MM.1S (cell line): ENCODE measurements around the gene PRKCA.
"Not testable (repeated sequence)": the region's sequence is repeated elsewhere in the genome, so short reads cannot be mapped to it uniquely, and the experiment has no call there.

Experiments
- DNase-seq: peaks from one replicate; pipeline ENCODE4 v3.0.0-alpha.2; 2015
- H2AFZ ChIP-seq: fragments of 300-600 bp; sonication (generic); 2 replicates; pipeline ENCODE4 v1.6.0; 2016; ENCODE audit warnings: antibody characterized with exemption, low read length
- H3F3A ChIP-seq: fragments of 300-600 bp; sonication (generic); 2 replicates; pipeline ENCODE4 v1.6.1; 2016; ENCODE audit warnings: mild to moderate bottlenecking, antibody characterized with exemption, low read length, moderate library complexity, mixed read lengths; ENCODE audit not compliant: insufficient read depth
- H3K27ac ChIP-seq: fragments of 300-600 bp; sonication (generic); 2 replicates; pipeline ENCODE4 v1.5.1; 2016; ENCODE audit warnings: mild to moderate bottlenecking, low read length
- H3K27me3 ChIP-seq: fragments of 300-600 bp; sonication (generic); replicated peaks from 2 replicates; pipeline ENCODE4 v1.6.0; 2016; ENCODE audit warnings: low read length; ENCODE audit not compliant: insufficient read depth
- H3K36me3 ChIP-seq: fragments of 300-600 bp; sonication (generic); replicated peaks from 2 replicates; pipeline ENCODE4 v1.6.1; 2016; ENCODE audit warnings: mild to moderate bottlenecking, low read length, mixed read lengths; ENCODE audit not compliant: insufficient read depth
- H3K4me1 ChIP-seq: fragments of 300-600 bp; sonication (generic); 2 replicates; pipeline ENCODE4 v1.6.1; 2016; ENCODE audit warnings: low read length, mixed read lengths
- H3K4me2 ChIP-seq: fragments of 300-600 bp; sonication (generic); 2 replicates; pipeline ENCODE4 v1.6.0; 2016; ENCODE audit warnings: low read depth, low read length
- H3K4me3 ChIP-seq: fragments of 300-600 bp; sonication (generic); 2 replicates; pipeline ENCODE4 v1.5.1; 2016; ENCODE audit warnings: low read length, mixed read lengths
- H3K79me2 ChIP-seq: fragments of 300-600 bp; sonication (generic); 2 replicates; pipeline ENCODE4 v1.6.1; 2016; ENCODE audit warnings: mixed run types, low read length, mixed read lengths
- H3K9ac ChIP-seq: fragments of 300-600 bp; sonication (generic); 2 replicates; pipeline ENCODE4 v1.6.1; 2016; ENCODE audit warnings: low read length, mixed read lengths
- H3K9me2 ChIP-seq: fragments of 300-600 bp; sonication (generic); replicated peaks from 2 replicates; pipeline ENCODE4 v1.6.1; 2016; ENCODE audit warnings: mild to moderate bottlenecking, low read length, mixed read lengths; ENCODE audit not compliant: insufficient read depth
- H3K9me3 ChIP-seq: fragments of 300-600 bp; sonication (generic); replicated peaks from 2 replicates; pipeline ENCODE4 v1.6.1; 2016; ENCODE audit warnings: mild to moderate bottlenecking, low read length, mixed read lengths; ENCODE audit not compliant: insufficient read depth
- H4K20me1 ChIP-seq: fragments of 300-600 bp; sonication (generic); 2 replicates; pipeline ENCODE4 v1.6.1; 2016; ENCODE audit warnings: mild to moderate bottlenecking, low read length, moderate library complexity, mixed read lengths; ENCODE audit not compliant: insufficient read depth
- EZH2 ChIP-seq: fragments of 300-600 bp; sonication (generic); optimal IDR thresholded peaks from 2 replicates; pipeline ENCODE3; 2017; ENCODE audit warnings: low read depth, mild to moderate bottlenecking, antibody characterized with exemption, low read length, mixed read lengths
- EZH2phosphoT487 ChIP-seq: fragments of 300-600 bp; sonication (generic); IDR thresholded peaks from 2 replicates; pipeline ENCODE4 v1.6.1; 2018; ENCODE audit warnings: antibody characterized with exemption, low read length
- TF ChIP-seq, protein P1 (sequence below): fragments of 300-600 bp; sonication (generic); IDR thresholded peaks from 2 replicates; pipeline ENCODE4 v1.5.1; 2016; ENCODE audit warnings: antibody characterized with exemption, low read length, mixed read lengths

PRKCA gene

DNA sequence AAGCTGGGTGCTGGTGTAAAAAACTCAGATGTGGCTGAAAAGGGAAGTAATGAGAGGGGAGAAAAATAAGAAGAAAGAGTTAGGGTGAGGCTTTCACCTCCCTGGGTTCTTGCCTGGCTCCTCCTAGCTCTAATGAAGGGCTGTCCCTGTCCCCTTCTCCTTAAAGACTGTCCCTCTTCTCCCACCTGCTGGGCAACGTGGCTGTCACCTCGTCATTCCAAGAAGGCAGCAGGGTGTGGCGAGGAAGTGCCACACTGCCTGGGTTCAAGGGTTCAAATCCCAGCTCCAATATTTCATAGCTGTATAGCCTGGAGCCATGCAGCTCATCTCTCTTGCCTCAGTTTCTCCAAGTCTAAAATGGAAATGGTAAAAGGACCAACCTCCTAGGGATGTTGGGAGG is 410.0 kb downstream of the PRKCA start:
- Histone ChIP-seq H3K27ac (no peak overlapping the region), H3K4me1 (no peaks in the 10 kb centered on the region)
- no peak for TF ChIP-seq EZH2phosphoT487
- TF ChIP-seq, protein P1, sequence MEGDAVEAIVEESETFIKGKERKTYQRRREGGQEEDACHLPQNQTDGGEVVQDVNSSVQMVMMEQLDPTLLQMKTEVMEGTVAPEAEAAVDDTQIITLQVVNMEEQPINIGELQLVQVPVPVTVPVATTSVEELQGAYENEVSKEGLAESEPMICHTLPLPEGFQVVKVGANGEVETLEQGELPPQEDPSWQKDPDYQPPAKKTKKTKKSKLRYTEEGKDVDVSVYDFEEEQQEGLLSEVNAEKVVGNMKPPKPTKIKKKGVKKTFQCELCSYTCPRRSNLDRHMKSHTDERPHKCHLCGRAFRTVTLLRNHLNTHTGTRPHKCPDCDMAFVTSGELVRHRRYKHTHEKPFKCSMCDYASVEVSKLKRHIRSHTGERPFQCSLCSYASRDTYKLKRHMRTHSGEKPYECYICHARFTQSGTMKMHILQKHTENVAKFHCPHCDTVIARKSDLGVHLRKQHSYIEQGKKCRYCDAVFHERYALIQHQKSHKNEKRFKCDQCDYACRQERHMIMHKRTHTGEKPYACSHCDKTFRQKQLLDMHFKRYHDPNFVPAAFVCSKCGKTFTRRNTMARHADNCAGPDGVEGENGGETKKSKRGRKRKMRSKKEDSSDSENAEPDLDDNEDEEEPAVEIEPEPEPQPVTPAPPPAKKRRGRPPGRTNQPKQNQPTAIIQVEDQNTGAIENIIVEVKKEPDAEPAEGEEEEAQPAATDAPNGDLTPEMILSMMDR: no peak
- no peak for TF ChIP-seq EZH2

DNA sequence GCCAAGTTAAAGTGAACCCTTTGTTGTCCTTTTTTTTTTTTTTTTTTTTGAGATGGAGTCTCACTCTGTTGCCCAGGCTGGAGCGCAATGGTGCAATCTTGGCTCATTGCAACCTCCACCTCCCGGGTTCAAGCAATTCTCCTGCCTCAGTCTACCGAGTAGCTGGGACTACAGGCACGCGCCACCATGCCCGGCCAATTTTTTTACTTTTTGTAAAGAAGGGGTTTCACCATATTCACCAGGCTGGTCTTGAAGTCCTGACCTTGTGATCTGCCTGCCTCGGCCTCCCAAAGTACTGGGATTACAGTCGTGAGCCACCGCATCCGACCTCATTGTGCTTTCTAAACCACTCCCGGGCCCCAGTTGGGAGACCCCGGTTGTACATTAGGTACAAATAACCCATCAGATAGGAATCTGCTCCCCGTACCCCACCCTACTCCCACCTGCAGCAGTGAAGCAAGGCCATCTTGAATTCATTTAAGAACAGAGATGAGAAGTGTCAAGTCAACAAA is 410.7 kb downstream of the PRKCA start:
- not testable (repeated sequence) for H4K20me1 ChIP-seq, H3K27ac ChIP-seq, H3K79me2 ChIP-seq, H3K27me3 ChIP-seq, H3K9me2 ChIP-seq, DNase-seq, H3K9ac ChIP-seq, H3K4me3 ChIP-seq, H3K9me3 ChIP-seq, H3K36me3 ChIP-seq, H3K4me2 ChIP-seq, H3K4me1 ChIP-seq, H2AFZ ChIP-seq, H3F3A ChIP-seq

More for the DNA sequence above, 410.0 kb downstream of the PRKCA start:
- Histone ChIP-seq H4K20me1 (no peaks in the 10 kb centered on the region), H3K79me2 (no peaks in the 10 kb centered on the region), H3K36me3 (no peaks in the 10 kb centered on the region), H3K4me3 (no peak overlapping the region), H3F3A (no peaks in the 10 kb centered on the region), H3K9me2 (no peaks in the 10 kb centered on the region), H3K9ac (no peak overlapping the region), H3K4me2 (no peak overlapping the region), H3K9me3 (no peaks in the 10 kb centered on the region), H2AFZ (no peak overlapping the region), H3K27me3 (no peaks in the 10 kb centered on the region)
- DNase-seq: no peak

DNA sequence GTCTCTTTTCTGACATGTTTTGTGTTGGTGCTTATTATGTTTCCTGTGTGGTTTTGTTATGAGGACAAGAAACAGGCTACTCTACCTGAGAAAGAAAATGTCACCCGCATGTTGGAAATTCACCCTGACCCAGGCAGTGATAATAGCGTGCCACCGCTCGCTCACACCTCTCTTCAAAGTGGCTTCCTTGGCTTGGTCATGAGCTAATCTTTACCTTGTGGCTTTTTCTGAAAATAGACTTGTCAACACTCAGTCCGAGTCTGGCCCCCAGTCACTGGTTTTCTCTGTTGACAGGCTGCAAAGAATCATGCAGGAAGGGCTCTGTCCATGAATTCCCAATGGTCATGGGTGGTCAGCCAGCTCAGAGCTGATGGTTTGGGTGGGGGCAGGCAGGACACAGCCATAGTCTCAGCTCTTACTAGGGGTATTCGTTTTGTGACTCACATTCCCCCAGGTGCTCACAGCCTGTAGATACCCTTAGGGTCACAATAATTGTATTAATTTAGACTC is 411.2 kb downstream of the PRKCA start:
- no peaks in the 10 kb centered on the region for H3K9me3 ChIP-seq
- H3K79me2 ChIP-seq: no peaks in the 10 kb centered on the region
- H3K27me3 ChIP-seq: no peaks in the 10 kb centered on the region
- H3F3A ChIP-seq: no peaks in the 10 kb centered on the region
- no peak overlapping the region for H3K27ac ChIP-seq
- H3K36me3 ChIP-seq: no peaks in the 10 kb centered on the region
- H3K9ac ChIP-seq: no peak overlapping the region
- no peaks in the 10 kb centered on the region for H4K20me1 ChIP-seq
- TF ChIP-seq EZH2phosphoT487 (no peak), EZH2 (no peak)
- TF ChIP-seq, protein P1: no peak
- no peaks in the 10 kb centered on the region for H3K4me1 ChIP-seq
- no peak overlapping the region for H3K4me2 ChIP-seq
- H3K9me2 ChIP-seq: no peaks in the 10 kb centered on the region
- no peak for DNase-seq
- no peak overlapping the region for H3K4me3 ChIP-seq
- H2AFZ ChIP-seq: no peak overlapping the region

DNA sequence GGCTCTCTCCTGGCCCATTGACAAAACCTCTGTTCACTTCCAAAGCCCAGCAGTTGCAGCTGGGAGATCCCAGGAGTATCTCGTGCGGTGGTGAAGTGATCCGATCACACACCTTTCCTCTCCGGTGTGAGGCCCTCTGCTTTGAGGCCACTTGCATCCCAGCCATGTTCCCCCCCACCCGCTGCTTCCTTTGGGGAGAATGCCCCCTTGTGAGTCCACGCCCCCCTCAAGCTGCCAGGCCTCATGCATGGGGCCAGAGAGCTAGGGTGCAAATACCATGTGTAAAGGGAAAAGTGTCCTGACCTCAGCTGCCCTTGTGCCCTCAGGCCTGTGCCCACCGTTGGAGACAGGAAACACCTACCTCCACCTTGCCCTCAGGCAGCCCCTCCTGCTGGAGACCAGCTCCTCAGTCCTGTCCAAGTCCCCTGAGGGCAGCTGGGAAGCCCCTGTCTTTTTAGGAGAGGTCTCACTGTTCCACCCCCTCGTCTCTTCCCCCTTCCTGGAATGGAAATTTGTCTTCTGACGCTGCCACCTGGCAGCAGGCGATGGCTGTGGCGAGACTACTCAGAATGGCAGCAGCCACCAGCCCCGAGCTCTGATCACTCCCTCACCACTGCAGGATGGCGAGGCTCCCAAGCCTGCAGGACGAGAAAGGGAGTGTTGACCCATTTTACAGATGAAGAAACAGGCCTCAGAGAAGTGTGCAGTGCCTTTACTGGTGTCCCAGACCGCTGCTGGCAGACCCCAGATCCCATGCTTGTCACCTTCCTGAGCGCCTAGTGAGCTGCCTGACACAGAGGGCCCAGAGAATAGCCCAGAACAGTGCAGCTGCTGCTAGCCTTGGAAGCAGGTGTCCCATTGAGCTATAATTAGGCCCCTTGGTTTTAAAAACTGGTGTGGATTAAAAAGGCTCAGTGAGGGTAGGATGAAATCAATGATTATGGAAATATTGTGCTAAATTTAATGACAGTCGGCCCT is 411.9 kb downstream of the PRKCA start:
- Histone ChIP-seq H2AFZ (no peak overlapping the region), H3K9me2 (no peaks in the 10 kb centered on the region), H4K20me1 (no peaks in the 10 kb centered on the region), H3K4me1 (no peaks in the 10 kb centered on the region), H3F3A (no peaks in the 10 kb centered on the region), H3K79me2 (no peaks in the 10 kb centered on the region), H3K9me3 (no peaks in the 10 kb centered on the region), H3K4me2 (no peak overlapping the region), H3K27me3 (no peaks in the 10 kb centered on the region), H3K36me3 (no peaks in the 10 kb centered on the region), H3K9ac (no peak overlapping the region), H3K4me3 (no peak overlapping the region), H3K27ac (no peak overlapping the region)
- TF ChIP-seq, protein P1: no peak
- no peak for TF ChIP-seq EZH2
- no peak for TF ChIP-seq EZH2phosphoT487
- no peak for DNase-seq
